GM18867 (cell line): ENCODE results near the gene P4HA2.
"Not testable (repeated sequence)": the region's sequence is repeated elsewhere in the genome, so short reads cannot be mapped to it uniquely, and the experiment has no call there.

Experiments
- ATAC-seq: cut with Tn5 transposase; IDR thresholded peaks from one replicate; pipeline ENCODE4 v1.9.1; 2021; ENCODE audit warnings: mild to moderate bottlenecking, moderate library complexity; ENCODE audit not compliant: unreplicated experiment

P4HA2 gene

GRCh38 chr5:132150565-132150964 lies 77.1 kb downstream of the P4HA2 start:
- ATAC-seq: no peak

GRCh38 chr5:132147663-132148062 lies 80.0 kb downstream of the P4HA2 start:
- ATAC-seq: no peak

- not testable (repeated sequence) for ATAC-seq
Observed at GRCh38 chr5:132145326-132145725, 82.3 kb downstream of the P4HA2 start.

GRCh38 chr5:132143148-132143547 lies 84.5 kb downstream of the P4HA2 start:
- no peak for ATAC-seq

- no peak for ATAC-seq
Observed at GRCh38 chr5:132142459-132142858, 85.2 kb downstream of the P4HA2 start.
